ENCODE data around the gene ARID4B.

DNA sequence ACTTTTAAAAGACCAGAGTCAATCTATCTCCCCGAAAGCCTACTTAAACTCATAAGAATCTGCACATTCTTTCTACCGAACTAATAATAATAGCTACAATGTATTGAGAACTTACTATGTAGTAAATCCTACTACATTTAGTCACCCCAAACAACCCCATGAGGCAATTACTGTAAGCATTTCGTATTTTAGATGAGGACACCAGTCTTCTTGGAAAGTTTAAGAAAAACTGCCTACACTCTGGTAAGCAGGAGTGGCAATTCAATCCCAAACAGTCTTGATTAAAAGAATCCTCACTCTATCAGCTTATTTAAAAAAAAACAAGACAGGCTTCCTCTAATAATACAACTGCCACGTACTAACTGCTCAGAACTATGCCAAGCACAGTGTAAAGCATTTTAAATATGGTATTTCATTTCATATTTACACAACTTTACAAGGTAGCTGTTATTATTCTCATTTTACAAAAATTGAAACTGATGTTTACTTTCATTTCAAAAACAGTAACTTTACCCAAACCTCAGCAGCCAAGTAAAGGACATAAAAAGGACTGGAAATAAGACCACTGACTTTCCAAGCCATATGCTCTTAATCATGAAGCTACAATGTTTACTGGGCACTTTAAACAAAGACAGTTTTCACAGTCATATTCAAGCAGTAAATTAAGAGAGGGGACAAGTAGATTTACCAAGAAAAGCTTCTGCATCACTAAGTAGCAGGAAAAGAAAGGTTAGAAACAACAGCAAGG is 13.9 kb downstream of the ARID4B start:
- TF ChIP-seq, protein P1, sequence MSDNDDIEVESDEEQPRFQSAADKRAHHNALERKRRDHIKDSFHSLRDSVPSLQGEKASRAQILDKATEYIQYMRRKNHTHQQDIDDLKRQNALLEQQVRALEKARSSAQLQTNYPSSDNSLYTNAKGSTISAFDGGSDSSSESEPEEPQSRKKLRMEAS (IDR thresholded peaks at IDR 0.05) = no peak
- TF ChIP-seq POLR2A (IDR thresholded peaks at IDR 0.05; ENCODE audit: low read length) (no peak), EHMT2 (IDR thresholded peaks at IDR 0.05; ENCODE audit: low read depth) (no peak), RFX5 (IDR thresholded peaks at IDR 0.05) (no peak), MAFK (IDR thresholded peaks at IDR 0.05; ENCODE audit: partially characterized antibody) (no peak)
